ENCODE data around the gene KIAA0319L.

Gene KIAA0319L

DNA sequence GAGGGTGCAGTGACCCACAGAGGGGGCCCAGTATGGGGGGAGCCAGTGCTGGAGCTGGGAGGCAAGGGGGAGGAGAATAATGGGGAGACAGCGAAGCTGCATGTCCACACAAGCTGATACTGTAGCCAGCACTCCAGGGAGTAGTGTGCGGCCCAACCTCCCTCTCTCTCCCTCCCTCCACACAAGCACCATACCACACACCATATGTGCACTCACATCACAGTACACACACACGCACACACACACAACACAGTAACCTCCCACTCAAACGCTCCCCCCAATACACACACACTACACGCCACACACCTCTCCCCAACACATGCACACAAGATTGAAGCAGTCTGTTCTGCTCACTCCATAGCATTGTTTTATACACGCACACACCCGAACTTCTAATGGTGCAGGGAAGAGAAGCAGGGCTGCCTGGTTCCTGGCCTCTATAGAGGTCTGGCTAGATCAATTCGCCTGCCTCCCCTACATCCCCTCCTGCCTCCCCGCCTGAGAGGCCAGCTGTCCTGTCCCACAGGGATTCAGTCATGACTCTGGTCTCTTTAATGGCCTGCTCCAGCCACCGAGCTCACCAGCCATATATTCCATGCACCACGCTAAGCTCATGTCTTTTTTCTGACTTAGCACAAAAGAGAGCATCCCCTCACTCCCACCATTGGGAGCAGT is 4.2 kb upstream of the KIAA0319L start:
- no peak overlapping the region for H3K4me3 ChIP-seq (ENCODE audit: low read length)
- no peak for DNase-seq (ENCODE audit: low read depth)
- TF ChIP-seq, protein P1, sequence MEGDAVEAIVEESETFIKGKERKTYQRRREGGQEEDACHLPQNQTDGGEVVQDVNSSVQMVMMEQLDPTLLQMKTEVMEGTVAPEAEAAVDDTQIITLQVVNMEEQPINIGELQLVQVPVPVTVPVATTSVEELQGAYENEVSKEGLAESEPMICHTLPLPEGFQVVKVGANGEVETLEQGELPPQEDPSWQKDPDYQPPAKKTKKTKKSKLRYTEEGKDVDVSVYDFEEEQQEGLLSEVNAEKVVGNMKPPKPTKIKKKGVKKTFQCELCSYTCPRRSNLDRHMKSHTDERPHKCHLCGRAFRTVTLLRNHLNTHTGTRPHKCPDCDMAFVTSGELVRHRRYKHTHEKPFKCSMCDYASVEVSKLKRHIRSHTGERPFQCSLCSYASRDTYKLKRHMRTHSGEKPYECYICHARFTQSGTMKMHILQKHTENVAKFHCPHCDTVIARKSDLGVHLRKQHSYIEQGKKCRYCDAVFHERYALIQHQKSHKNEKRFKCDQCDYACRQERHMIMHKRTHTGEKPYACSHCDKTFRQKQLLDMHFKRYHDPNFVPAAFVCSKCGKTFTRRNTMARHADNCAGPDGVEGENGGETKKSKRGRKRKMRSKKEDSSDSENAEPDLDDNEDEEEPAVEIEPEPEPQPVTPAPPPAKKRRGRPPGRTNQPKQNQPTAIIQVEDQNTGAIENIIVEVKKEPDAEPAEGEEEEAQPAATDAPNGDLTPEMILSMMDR (conservative IDR thresholded peaks at IDR 0.05; ENCODE audit: low read depth, low read length): no peak

DNA sequence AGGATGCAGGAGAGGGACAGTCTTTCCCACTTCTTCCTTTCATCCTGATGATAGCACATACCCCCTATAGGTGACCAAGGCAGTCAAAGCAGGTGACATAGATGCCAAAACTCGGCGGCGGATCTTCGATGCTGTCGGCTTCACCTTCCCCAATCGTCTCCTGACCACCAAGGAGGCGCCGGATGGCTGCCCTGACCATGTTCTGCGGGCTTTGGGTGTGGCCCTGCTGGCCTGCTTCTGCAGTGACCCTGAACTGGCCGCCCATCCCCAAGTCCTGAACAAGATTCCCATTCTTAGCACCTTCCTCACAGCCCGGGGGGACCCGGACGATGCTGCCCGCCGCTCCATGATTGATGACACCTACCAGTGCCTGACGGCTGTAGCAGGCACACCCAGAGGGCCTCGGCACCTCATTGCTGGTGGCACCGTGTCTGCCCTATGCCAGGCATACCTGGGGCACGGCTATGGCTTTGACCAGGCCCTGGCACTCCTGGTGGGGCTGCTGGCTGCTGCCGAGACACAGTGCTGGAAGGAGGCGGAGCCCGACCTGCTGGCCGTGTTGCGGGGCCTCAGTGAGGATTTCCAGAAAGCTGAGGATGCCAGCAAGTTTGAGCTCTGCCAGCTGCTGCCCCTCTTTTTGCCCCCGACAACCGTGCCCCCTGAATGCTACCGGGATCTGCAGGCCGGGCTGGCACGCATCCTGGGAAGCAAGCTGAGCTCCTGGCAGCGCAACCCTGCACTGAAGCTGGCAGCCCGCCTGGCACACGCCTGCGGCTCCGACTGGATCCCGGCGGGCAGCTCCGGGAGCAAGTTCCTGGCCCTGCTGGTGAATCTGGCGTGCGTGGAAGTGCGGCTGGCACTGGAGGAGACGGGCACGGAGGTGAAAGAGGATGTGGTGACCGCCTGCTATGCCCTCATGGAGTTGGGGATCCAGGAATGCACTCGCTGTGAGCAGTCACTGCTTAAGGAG is 3.3 kb upstream of the KIAA0319L start:
- TF ChIP-seq, protein P1 (conservative IDR thresholded peaks at IDR 0.05; ENCODE audit: low read depth, low read length): no peak
- DNase-seq (ENCODE audit: low read depth): no peak
- H3K4me3 ChIP-seq (ENCODE audit: low read length): no peak overlapping the region

DNA sequence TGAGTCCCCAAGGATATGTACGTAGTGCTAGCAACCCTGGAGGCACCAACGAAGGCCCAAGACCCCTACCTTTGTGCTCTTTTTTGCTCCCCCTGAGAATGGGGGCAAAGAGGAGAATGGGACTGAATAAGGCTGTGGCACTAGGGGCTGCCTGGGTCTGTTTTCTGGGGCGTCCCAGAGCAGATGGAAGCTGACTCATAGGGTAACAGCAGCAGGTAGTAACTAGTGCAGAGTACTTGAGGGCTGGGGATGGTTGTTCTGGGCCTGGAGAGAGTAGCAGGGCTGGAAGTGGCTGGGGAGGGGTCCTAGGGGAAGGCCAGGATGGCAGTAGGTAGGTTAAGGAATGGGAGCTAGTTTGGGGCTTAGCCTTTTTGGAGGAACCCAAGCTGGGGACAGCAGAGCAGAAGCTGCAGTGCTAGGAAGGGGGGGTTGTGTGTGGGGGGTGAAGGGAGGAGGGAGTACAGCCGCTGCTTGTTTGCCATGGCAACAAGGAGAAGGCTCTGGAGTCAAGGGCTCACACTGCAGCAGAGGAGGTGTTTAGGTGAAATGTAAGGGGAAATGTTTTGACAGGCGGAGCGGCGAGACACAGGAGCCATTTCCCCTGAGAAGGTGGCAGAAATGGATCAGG is 2.2 kb upstream of the KIAA0319L start:
- TF ChIP-seq, protein P1 (conservative IDR thresholded peaks at IDR 0.05; ENCODE audit: low read depth, low read length): no peak
- DNase-seq (ENCODE audit: low read depth): no peak
- no peak overlapping the region for H3K4me3 ChIP-seq (ENCODE audit: low read length)

- TF ChIP-seq, protein P1 (conservative IDR thresholded peaks at IDR 0.05; ENCODE audit: low read depth, low read length): peak; percentile 9
- no peak for DNase-seq (ENCODE audit: low read depth)
- H3K4me3 ChIP-seq (ENCODE audit: low read length): peak overlapping the region; percentile 74
Observed at GRCh38 chr1:35558374-35559316, 1.4 kb upstream of the KIAA0319L start.

DNA sequence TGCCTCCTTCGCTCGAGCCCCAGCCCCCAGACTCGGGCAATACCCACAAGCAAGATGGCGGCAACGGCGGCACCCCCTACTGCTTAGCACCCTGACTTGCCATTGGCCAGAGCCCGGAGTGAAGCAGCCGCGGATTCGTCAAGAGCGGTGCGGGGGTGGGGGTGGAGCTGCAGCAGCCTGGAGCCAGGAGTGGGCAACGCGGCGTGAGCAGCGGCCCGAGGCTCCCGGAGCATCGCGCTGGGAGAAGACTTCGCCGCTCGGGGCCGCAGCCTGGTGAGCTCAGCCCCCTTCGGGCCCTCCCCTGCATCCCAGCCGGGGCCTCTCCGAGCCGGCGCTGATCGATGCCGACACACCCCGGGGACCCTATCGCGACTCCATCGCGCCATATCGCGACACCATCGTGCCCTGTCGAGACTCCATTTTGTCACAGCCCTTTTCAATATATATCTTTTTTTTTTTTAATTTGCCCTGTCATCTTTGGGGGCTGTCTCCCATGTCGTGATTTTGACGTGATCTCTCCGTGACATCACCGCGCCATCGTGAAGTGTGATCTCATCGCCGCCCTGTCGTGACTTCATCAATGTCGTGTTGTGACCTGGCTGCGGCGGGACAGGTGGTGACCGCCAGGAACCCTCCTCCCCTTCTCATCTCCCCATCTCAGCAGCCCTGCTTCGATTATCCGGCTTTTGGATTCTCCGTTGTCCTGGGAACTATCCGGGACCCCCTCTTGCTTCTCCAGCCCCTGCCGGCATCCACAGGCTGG is 589 bp upstream of the KIAA0319L start, which contains the start of gene NCDN:
NCDN (plus strand) TSS at position 189 of the 763 bp plus-strand sequence; CDS start at position 581, 392 bp downstream.
- TF ChIP-seq, protein P1 (conservative IDR thresholded peaks at IDR 0.05; ENCODE audit: low read depth, low read length): no peak
- DNase-seq (ENCODE audit: low read depth): peak; percentile 93
- H3K4me3 ChIP-seq (ENCODE audit: low read length): peak within 1 kb of the TSS; percentile 74
